ENCODE measurements around the gene RS1.

DNA sequence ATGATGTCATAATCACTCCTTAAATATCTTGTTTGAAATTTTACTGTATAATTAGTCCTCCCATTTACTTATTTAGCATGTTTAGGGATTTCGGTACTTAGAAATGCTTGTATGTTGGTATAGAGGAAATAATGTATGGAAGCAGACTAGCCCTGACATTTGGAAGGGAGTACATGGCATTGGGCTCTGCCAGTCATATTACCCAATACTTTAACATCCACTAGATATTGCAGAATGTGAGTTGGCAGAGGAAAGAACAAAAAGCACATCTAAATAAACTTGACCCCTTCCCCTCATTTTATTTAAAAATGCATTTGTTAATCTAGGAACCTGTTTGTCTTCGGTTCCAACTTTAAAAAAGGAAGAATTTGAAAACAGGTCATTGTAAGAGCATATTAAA, 77.8 kb downstream of the RS1 start:
- TF ChIP-seq, protein P1, sequence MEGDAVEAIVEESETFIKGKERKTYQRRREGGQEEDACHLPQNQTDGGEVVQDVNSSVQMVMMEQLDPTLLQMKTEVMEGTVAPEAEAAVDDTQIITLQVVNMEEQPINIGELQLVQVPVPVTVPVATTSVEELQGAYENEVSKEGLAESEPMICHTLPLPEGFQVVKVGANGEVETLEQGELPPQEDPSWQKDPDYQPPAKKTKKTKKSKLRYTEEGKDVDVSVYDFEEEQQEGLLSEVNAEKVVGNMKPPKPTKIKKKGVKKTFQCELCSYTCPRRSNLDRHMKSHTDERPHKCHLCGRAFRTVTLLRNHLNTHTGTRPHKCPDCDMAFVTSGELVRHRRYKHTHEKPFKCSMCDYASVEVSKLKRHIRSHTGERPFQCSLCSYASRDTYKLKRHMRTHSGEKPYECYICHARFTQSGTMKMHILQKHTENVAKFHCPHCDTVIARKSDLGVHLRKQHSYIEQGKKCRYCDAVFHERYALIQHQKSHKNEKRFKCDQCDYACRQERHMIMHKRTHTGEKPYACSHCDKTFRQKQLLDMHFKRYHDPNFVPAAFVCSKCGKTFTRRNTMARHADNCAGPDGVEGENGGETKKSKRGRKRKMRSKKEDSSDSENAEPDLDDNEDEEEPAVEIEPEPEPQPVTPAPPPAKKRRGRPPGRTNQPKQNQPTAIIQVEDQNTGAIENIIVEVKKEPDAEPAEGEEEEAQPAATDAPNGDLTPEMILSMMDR (IDR thresholded peaks at IDR 0.05 in 4 of 5, conservative IDR thresholded peaks at IDR 0.05 in 1 of 5): no peak
- no peak for TF ChIP-seq POLR2A (IDR thresholded peaks at IDR 0.05)
